ENCODE results near the gene PCYT1A.

DNA sequence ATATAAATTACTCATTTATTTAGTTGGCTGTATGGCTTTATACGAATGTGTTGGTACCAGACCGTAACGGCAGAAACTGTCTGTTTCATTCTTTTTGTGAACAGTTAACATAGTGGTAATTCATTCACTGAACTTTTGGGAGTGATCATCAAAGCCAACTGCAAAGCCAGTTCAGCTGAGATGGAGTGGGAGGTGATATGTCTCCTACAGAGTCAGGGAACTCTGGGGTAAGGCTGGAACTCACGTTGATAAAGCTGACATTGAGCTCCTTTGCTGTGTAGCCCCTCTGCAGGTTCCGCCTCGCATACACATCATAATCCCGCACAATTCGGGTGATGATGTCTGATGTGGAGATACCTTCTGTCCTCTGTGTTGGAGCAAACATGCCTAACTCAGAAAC, 45.8 kb downstream of the PCYT1A start:
- TF ChIP-seq, protein P1, sequence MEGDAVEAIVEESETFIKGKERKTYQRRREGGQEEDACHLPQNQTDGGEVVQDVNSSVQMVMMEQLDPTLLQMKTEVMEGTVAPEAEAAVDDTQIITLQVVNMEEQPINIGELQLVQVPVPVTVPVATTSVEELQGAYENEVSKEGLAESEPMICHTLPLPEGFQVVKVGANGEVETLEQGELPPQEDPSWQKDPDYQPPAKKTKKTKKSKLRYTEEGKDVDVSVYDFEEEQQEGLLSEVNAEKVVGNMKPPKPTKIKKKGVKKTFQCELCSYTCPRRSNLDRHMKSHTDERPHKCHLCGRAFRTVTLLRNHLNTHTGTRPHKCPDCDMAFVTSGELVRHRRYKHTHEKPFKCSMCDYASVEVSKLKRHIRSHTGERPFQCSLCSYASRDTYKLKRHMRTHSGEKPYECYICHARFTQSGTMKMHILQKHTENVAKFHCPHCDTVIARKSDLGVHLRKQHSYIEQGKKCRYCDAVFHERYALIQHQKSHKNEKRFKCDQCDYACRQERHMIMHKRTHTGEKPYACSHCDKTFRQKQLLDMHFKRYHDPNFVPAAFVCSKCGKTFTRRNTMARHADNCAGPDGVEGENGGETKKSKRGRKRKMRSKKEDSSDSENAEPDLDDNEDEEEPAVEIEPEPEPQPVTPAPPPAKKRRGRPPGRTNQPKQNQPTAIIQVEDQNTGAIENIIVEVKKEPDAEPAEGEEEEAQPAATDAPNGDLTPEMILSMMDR (conservative IDR thresholded peaks at IDR 0.05; ENCODE audit: low read depth, low read length), result no peak
- TF ChIP-seq EZH2 (IDR thresholded peaks at IDR 0.05; ENCODE audit: low read length, unreplicated experiment) (no peak), EZH2phosphoT487 (IDR thresholded peaks at IDR 0.05; ENCODE audit: borderline replicate concordance, low read length) (no peak)
